ENCODE data around the gene ATP8A2. TPM values are rescaled to one million over a fixed set of nuclear protein-coding genes. Genes with fewer than 3 reads are reported as not detected.

The ATP8A2 gene
- total RNA-seq, 1 experiment from 2014 or later, result 5.2 TPM

DNA sequence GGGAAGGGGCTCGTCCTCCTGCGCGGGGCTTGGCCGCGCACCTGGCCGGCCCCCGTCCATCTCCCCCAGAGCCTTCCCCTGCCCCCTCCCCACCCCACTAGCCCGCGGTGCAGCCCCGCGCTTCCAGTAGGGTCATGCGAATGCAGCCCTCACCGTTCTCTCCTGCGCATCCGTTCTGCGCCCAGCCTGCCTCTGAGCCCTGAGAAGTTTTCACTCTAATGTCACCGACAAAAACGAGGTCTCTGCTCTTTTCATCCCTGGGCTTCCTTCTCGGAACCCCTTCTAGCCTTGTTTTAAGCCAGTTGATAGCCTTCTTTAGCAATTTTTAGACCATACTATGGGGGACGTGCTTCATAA, 97.4 kb downstream of the ATP8A2 start:
- POLR2A ChIA-PET, result no interaction called here
- Mint-ChIP-seq H3K36me3 (no peaks in the 10 kb centered on the region), H3K9me3 (no peaks in the 10 kb centered on the region), H3K27ac (no peak overlapping the region), H3K27me3 (ENCODE audit: low read depth) (peaks cover 44% of the 10 kb centered on the region), H3K4me3 (peak overlapping the region; percentile 89), H3K4me1 (peaks cover 10% of the 10 kb centered on the region)
- CTCF ChIA-PET, result interaction anchor here (1.1 to 1.8 kb wide), 2 partner anchors 26 to 94 kb away, joined by 3 to 12 read pairs; no protein-coding TSS in a partner anchor
- ATAC-seq, result peak; percentile 64
- TF ChIP-seq TP53 (CRISPR knock-in tag; IDR thresholded peaks at IDR 0.05), result no peak
- no peak for TF ChIP-seq ZNF671 (CRISPR knock-in tag; IDR thresholded peaks at IDR 0.05)
- TF ChIP-seq JAZF1 (CRISPR knock-in tag; IDR thresholded peaks at IDR 0.05), result no peak
- no peak for TF ChIP-seq RELA (CRISPR knock-in tag; IDR thresholded peaks at IDR 0.05; ENCODE audit: borderline replicate concordance)
- no peak for TF ChIP-seq E2F4 (CRISPR knock-in tag; IDR thresholded peaks at IDR 0.05; ENCODE audit: borderline replicate concordance, low read depth)
- TF ChIP-seq OVOL2 (CRISPR knock-in tag; IDR thresholded peaks at IDR 0.05; ENCODE audit: borderline replicate concordance), result no peak
- no peak for TF ChIP-seq FOXP4 (CRISPR knock-in tag; IDR thresholded peaks at IDR 0.05)
- TF ChIP-seq STAT6 (CRISPR knock-in tag; conservative IDR thresholded peaks at IDR 0.05; ENCODE audit: low read depth), result no peak
- no peak for TF ChIP-seq NR3C1 (CRISPR knock-in tag; conservative IDR thresholded peaks at IDR 0.05; ENCODE audit: low read depth)
- no peak for TF ChIP-seq GRHL2 (CRISPR knock-in tag; IDR thresholded peaks at IDR 0.05; ENCODE audit: insufficient replicate concordance, severe bottlenecking)
- no peak for TF ChIP-seq ELF4 (CRISPR knock-in tag; IDR thresholded peaks at IDR 0.05; ENCODE audit: low read depth)
- TF ChIP-seq, protein P1, sequence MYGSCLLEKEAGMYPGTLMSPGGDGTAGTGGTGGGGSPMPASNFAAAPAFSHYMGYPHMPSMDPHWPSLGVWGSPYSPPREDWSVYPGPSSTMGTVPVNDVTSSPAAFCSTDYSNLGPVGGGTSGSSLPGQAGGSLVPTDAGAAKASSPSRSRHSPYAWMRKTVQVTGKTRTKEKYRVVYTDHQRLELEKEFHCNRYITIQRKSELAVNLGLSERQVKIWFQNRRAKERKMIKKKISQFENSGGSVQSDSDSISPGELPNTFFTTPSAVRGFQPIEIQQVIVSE (CRISPR knock-in tag; IDR thresholded peaks at IDR 0.05; ENCODE audit: borderline replicate concordance), result no peak
- TF ChIP-seq, protein P2, sequence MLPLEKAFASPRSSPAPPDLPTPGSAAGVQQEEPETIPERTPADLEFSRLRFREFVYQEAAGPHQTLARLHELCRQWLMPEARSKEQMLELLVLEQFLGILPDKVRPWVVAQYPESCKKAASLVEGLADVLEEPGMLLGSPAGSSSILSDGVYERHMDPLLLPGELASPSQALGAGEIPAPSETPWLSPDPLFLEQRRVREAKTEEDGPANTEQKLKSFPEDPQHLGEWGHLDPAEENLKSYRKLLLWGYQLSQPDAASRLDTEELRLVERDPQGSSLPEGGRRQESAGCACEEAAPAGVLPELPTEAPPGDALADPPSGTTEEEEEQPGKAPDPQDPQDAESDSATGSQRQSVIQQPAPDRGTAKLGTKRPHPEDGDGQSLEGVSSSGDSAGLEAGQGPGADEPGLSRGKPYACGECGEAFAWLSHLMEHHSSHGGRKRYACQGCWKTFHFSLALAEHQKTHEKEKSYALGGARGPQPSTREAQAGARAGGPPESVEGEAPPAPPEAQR (CRISPR knock-in tag; IDR thresholded peaks at IDR 0.05), result no peak
- TF ChIP-seq NFYB (CRISPR knock-in tag; conservative IDR thresholded peaks at IDR 0.05; ENCODE audit: low read depth), result no peak
- TF ChIP-seq, protein P3, sequence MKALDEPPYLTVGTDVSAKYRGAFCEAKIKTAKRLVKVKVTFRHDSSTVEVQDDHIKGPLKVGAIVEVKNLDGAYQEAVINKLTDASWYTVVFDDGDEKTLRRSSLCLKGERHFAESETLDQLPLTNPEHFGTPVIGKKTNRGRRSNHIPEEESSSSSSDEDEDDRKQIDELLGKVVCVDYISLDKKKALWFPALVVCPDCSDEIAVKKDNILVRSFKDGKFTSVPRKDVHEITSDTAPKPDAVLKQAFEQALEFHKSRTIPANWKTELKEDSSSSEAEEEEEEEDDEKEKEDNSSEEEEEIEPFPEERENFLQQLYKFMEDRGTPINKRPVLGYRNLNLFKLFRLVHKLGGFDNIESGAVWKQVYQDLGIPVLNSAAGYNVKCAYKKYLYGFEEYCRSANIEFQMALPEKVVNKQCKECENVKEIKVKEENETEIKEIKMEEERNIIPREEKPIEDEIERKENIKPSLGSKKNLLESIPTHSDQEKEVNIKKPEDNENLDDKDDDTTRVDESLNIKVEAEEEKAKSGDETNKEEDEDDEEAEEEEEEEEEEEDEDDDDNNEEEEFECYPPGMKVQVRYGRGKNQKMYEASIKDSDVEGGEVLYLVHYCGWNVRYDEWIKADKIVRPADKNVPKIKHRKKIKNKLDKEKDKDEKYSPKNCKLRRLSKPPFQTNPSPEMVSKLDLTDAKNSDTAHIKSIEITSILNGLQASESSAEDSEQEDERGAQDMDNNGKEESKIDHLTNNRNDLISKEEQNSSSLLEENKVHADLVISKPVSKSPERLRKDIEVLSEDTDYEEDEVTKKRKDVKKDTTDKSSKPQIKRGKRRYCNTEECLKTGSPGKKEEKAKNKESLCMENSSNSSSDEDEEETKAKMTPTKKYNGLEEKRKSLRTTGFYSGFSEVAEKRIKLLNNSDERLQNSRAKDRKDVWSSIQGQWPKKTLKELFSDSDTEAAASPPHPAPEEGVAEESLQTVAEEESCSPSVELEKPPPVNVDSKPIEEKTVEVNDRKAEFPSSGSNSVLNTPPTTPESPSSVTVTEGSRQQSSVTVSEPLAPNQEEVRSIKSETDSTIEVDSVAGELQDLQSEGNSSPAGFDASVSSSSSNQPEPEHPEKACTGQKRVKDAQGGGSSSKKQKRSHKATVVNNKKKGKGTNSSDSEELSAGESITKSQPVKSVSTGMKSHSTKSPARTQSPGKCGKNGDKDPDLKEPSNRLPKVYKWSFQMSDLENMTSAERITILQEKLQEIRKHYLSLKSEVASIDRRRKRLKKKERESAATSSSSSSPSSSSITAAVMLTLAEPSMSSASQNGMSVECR (CRISPR knock-in tag; IDR thresholded peaks at IDR 0.05; ENCODE audit: borderline replicate concordance), result no peak
- TF ChIP-seq, protein P4, sequence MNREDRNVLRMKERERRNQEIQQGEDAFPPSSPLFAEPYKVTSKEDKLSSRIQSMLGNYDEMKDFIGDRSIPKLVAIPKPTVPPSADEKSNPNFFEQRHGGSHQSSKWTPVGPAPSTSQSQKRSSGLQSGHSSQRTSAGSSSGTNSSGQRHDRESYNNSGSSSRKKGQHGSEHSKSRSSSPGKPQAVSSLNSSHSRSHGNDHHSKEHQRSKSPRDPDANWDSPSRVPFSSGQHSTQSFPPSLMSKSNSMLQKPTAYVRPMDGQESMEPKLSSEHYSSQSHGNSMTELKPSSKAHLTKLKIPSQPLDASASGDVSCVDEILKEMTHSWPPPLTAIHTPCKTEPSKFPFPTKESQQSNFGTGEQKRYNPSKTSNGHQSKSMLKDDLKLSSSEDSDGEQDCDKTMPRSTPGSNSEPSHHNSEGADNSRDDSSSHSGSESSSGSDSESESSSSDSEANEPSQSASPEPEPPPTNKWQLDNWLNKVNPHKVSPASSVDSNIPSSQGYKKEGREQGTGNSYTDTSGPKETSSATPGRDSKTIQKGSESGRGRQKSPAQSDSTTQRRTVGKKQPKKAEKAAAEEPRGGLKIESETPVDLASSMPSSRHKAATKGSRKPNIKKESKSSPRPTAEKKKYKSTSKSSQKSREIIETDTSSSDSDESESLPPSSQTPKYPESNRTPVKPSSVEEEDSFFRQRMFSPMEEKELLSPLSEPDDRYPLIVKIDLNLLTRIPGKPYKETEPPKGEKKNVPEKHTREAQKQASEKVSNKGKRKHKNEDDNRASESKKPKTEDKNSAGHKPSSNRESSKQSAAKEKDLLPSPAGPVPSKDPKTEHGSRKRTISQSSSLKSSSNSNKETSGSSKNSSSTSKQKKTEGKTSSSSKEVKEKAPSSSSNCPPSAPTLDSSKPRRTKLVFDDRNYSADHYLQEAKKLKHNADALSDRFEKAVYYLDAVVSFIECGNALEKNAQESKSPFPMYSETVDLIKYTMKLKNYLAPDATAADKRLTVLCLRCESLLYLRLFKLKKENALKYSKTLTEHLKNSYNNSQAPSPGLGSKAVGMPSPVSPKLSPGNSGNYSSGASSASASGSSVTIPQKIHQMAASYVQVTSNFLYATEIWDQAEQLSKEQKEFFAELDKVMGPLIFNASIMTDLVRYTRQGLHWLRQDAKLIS (CRISPR knock-in tag; IDR thresholded peaks at IDR 0.05; ENCODE audit: borderline replicate concordance), result no peak
- no peak for TF ChIP-seq PRRX2 (CRISPR knock-in tag; IDR thresholded peaks at IDR 0.05)
- DNase-seq (ENCODE audit: low spot score), result no peak

Measured in WTC11 (cell line).